Activated B cell treated with CpG ODN at 0.5 μM for 24 hours (primary cell): ENCODE measurements around the gene MYO1E. TPM values are rescaled to one million over a fixed set of nuclear protein-coding genes. Genes with fewer than 3 reads are reported as not detected.
"Not testable (repeated sequence)": the region's sequence is repeated elsewhere in the genome, so short reads cannot be mapped to it uniquely, and the experiment has no call there.

ENCODE experiments used
- ATAC-seq: fragments of 200-7000 bp; cut with Tn5 transposase; one replicate; pipeline ENCODE4 v1.10.0; 2021; ENCODE audit warnings: low read depth, mild to moderate bottlenecking, moderate library complexity
- CTCF ChIA-PET: fragments of 350-600 bp; sonication (Branson Sonifier 250); formaldehyde crosslinking; loops from one replicate; lab custom pipeline; 2021; ENCODE audit warnings: antibody characterized with exemption; lab: Charles Lee
- POLR2A ChIA-PET: fragments of 350-600 bp; sonication (Branson Sonifier 250); formaldehyde crosslinking; loops from one replicate; lab custom pipeline; 2021; ENCODE audit warnings: antibody characterized with exemption; lab: Charles Lee
- DNase-seq: peaks from one replicate; pipeline ENCODE4 v3.0.0; 2022
- H3K27ac Mint-ChIP-seq: one replicate; pipeline ENCODE4 v1.8.0; 2020; ENCODE audit warnings: mixed read lengths
- H3K27me3 Mint-ChIP-seq: one replicate; pipeline ENCODE4 v1.8.0; 2021; ENCODE audit warnings: mixed read lengths
- H3K36me3 Mint-ChIP-seq: one replicate; pipeline ENCODE4 v1.8.0; 2021; ENCODE audit warnings: low read depth, mixed read lengths
- H3K4me1 Mint-ChIP-seq: one replicate; pipeline ENCODE4 v1.8.0; 2021; ENCODE audit warnings: mixed read lengths
- H3K4me3 Mint-ChIP-seq: one replicate; pipeline ENCODE4 v1.8.0; 2020; ENCODE audit warnings: mild to moderate bottlenecking, mixed read lengths
- H3K9me3 Mint-ChIP-seq: one replicate; pipeline ENCODE4 v1.8.0; 2020; ENCODE audit warnings: mixed read lengths
- intact Hi-C: fragments of 100-400 bp; cut with micrococcal nuclease; formaldehyde crosslinking; loops from one replicate; pipeline ENCODE4 v1.15.1; 2024
- total RNA-seq: library from RNA; stranded (reverse); gene quantifications from 2 replicates; pipeline ENCODE4 v1.2.3, GENCODE V29; 2022
- TF ChIP-seq, protein P1 (sequence below): fragments of 200-600 bp; IDR thresholded peaks from one replicate; pipeline ENCODE4 v1.8.0; 2022; ENCODE audit warnings: antibody characterized with exemption, mild to moderate bottlenecking

Gene MYO1E
- total RNA-seq, 1 donor from 2014 or later: 186 TPM

DNA sequence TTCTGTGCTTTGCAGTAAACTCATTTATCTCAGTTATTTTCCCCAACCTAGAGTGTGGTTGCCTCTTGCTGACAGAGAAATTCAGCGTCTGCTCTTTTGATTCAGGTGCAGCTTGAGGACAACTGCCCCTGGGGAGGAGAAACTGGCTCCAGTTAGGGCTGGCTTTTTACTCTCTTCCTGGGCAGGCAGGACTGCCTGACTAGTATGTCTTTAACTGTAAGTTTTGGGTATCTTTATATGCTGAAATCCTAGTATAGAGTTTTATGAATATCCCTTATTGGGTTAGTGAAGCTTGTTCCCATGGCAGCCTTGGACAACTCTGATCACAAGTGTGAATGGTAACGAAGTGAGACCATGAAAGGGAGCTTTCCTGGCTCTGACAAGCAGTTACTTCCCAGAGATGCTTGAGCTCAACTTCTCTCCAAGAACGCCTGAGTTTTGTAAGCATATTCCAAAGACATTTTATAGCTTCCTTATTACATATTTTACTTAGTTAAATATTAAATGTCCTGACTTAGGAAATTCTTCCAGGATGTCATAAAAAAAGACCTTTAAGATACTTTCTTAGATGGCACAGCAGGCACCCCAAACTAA, 240.6 kb downstream of the MYO1E start:
- no peak for DNase-seq
- Mint-ChIP-seq H3K4me1 (peaks cover 19% of the 10 kb centered on the region), H3K36me3 (peaks cover 37% of the 10 kb centered on the region), H3K27ac (no peak overlapping the region), H3K9me3 (peaks cover 15% of the 10 kb centered on the region), H3K4me3 (no peak overlapping the region), H3K27me3 (no peaks in the 10 kb centered on the region)
- ChIA-PET CTCF (no interaction called here), POLR2A (no interaction called here)
- ATAC-seq: no peak
- intact Hi-C loops: no loop called here
- TF ChIP-seq, protein P1, sequence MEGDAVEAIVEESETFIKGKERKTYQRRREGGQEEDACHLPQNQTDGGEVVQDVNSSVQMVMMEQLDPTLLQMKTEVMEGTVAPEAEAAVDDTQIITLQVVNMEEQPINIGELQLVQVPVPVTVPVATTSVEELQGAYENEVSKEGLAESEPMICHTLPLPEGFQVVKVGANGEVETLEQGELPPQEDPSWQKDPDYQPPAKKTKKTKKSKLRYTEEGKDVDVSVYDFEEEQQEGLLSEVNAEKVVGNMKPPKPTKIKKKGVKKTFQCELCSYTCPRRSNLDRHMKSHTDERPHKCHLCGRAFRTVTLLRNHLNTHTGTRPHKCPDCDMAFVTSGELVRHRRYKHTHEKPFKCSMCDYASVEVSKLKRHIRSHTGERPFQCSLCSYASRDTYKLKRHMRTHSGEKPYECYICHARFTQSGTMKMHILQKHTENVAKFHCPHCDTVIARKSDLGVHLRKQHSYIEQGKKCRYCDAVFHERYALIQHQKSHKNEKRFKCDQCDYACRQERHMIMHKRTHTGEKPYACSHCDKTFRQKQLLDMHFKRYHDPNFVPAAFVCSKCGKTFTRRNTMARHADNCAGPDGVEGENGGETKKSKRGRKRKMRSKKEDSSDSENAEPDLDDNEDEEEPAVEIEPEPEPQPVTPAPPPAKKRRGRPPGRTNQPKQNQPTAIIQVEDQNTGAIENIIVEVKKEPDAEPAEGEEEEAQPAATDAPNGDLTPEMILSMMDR: no peak

DNA sequence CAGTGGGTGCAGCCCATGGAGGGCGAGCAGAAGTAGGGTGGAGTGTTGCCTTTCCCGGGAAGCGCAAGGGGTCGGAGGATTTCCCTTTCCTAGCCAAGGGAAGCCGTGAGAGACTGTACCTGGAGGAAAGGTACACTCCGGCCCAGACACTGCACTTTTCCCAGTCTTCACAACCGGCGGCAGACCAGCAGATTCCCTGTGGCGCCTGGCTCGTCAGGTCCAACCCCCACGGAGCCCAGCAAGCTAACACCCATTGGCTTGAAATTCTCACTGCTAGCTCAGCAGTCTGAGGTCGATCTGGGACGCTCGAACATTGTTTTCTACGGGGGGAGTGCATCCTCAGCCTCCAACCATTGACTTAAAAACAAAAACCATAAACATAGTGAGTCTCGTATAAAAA, 241.2 kb downstream of the MYO1E start:
- Mint-ChIP-seq H3K4me1 (peaks cover 22% of the 10 kb centered on the region), H3K9me3 (peaks cover 15% of the 10 kb centered on the region), H3K4me3 (no peak overlapping the region), H3K27me3 (no peaks in the 10 kb centered on the region), H3K36me3 (peaks cover 33% of the 10 kb centered on the region), H3K27ac (no peak overlapping the region)
- DNase-seq: no peak
- POLR2A ChIA-PET: no interaction called here
- no peak for ATAC-seq
- TF ChIP-seq, protein P1: no peak
- intact Hi-C loops: no loop called here
- CTCF ChIA-PET: no interaction called here

DNA sequence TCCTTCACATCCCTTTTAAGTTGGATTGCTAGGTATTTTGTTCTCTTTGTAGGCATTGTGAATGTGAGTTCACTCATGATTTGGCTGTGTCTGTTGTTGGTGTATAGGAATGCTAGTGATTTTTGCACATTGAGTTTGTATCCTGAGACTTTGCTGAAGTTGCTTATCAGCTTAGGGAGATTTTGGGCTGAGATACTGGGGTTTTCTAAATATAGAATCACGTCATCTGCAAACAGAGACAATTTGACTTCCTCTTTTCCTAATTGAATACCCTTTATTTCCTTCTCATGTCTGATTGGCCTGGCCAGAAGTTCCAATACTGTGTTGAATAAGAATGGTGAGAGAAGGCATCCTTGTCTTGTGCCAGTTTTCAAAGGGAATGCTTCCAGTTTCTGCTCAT, 245.4 kb downstream of the MYO1E start:
- H3K4me3 Mint-ChIP-seq: not testable (repeated sequence)

DNA sequence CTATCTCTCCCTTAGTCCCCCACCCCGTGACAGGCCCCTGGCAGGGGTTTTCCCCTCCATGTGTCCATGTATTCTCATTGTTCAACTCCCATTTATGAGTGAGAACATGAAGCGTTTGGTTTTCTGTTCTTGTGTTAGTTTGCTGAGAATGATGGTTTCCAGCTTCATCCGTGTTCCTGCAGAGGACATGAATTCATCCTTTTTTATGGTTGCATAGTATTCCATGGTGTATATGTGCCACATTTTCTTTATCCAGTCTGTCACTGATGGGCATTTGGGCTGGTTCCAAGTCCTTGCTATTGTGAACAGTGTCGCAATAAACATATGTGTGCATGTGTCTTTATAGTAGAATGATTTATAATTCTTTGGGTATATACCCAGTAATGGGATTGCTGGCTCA, 247.0 kb downstream of the MYO1E start:
- Mint-ChIP-seq H3K9me3 (peaks cover 15% of the 10 kb centered on the region), H3K4me1 (peaks cover 22% of the 10 kb centered on the region)
- H3K27me3 Mint-ChIP-seq, H3K4me3 Mint-ChIP-seq, DNase-seq, H3K36me3 Mint-ChIP-seq, ATAC-seq, intact Hi-C loops, POLR2A ChIA-PET, H3K27ac Mint-ChIP-seq: not testable (repeated sequence)
- CTCF ChIA-PET: interaction anchor here (1.1 to 1.3 kb wide), 2 partner anchors 10 to 11 kb away, joined by 3 to 6 read pairs; no protein-coding TSS in a partner anchor

More for the DNA sequence above, 245.4 kb downstream of the MYO1E start:
- H3K36me3 Mint-ChIP-seq, POLR2A ChIA-PET, DNase-seq, intact Hi-C loops, ATAC-seq, H3K27me3 Mint-ChIP-seq: not testable (repeated sequence)
- H3K4me1 Mint-ChIP-seq: peaks cover 22% of the 10 kb centered on the region
- H3K27ac Mint-ChIP-seq: peak overlapping the region; percentile 7
- CTCF ChIA-PET: interaction anchor here (0.8 to 1.4 kb wide), 2 partner anchors 11 to 405 kb away, joined by 3 read pairs; no protein-coding TSS in a partner anchor
- H3K9me3 Mint-ChIP-seq: peaks cover 15% of the 10 kb centered on the region

DNA sequence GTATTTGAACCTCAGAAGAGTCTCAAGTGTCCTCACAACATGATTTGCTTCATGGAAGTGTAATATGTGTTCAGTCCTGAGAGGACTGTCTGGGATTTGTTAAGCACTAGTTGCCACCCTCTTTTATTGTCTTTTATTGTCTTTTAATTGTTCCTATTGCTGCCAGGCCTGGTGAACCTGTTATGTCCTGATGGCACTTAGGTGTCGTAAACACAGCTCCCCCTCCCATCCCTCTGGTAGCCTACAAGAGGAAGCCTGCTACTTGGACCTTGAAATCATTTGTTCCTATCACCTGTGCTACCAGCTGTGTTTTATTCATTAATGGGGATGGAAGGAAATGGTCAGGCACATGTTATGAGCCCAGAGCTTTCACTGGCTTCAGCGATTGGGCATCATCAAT, 248.4 kb downstream of the MYO1E start:
- ChIA-PET POLR2A (no interaction called here), CTCF (interaction anchor here (1.1 to 1.3 kb wide), 2 partner anchors 8 to 10 kb away, joined by 3 to 6 read pairs; no protein-coding TSS in a partner anchor)
- DNase-seq: no peak
- Mint-ChIP-seq H3K27ac (no peak overlapping the region), H3K4me3 (no peak overlapping the region), H3K4me1 (peaks cover 22% of the 10 kb centered on the region), H3K27me3 (no peaks in the 10 kb centered on the region), H3K9me3 (peaks cover 5% of the 10 kb centered on the region), H3K36me3 (no peaks in the 10 kb centered on the region)
- intact Hi-C loops: no loop called here
- no peak for ATAC-seq
- TF ChIP-seq, protein P1: no peak

DNA sequence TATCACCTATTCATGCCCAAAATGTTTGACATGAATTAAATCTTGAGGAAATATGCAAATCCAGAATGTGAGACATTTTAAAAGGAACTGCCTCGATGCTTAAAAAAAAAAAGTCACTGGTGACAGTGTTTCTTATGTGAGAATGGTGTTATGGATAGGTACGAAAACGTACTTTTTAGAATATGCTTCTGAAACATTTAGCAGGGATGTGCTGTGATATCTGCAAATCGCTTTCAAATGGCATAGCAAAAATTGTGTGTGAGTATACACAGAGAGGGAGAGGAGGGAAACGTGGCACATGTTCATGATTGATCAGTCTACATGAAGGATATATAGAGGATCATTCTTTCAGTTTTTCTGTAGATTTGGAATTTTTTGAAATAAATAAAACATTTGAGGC, 251.7 kb downstream of the MYO1E start:
- Mint-ChIP-seq H3K27ac (no peak overlapping the region), H3K4me1 (peaks cover 6% of the 10 kb centered on the region), H3K36me3 (no peaks in the 10 kb centered on the region), H3K9me3 (no peaks in the 10 kb centered on the region), H3K4me3 (no peak overlapping the region), H3K27me3 (no peaks in the 10 kb centered on the region)
- intact Hi-C loops: no loop called here
- TF ChIP-seq, protein P1: no peak
- ATAC-seq (no peak), DNase-seq (no peak)
- ChIA-PET CTCF (no interaction called here), POLR2A (no interaction called here)
